GM12878 (cell line): ENCODE results near the gene MRPS14.

Source experiments
- GATAD2B ChIP-seq: fragments of 450-650 bp; conservative IDR thresholded peaks from 2 replicates; pipeline ENCODE4 v1.6.1; 2017; ENCODE audit warnings: low read depth, mild to moderate bottlenecking, moderate library complexity
- MYC ChIP-seq: IDR thresholded peaks from 2 replicates; pipeline ENCODE4 v1.6.1; 2011; ENCODE audit warnings: mild to moderate bottlenecking, low read length, moderate library complexity, inconsistent platforms; ENCODE audit not compliant: insufficient read depth, insufficient replicate concordance, insufficient read length, severe bottlenecking
- NRF1 ChIP-seq: conservative IDR thresholded peaks from 2 replicates; pipeline ENCODE4 v1.6.1; 2011; ENCODE audit warnings: mild to moderate bottlenecking, low read depth, low read length, improper control_type of control experiment

DNA sequence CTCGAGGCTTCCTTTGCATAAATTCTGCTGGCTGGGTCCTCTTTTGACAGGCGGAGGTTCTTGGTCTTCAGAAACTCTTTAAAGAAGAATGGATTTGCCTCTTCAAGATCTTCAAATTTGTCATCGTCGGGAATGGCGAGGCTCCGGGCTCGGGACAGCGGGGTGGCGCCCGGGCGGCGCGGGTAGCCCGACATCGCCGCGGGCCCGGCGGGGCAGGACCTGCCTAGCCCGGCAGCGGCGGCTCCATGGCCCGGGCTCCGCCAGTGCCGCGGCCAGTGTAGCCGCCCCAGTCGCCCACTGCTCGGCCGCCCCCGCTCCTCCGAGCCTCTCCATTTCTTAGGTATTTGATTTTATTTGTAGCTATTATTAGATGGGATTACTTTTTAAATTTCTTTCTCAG is 22.3 kb upstream of the MRPS14 start:
- no peak for TF ChIP-seq GATAD2B
- no peak for TF ChIP-seq MYC
- TF ChIP-seq NRF1 = no peak
